Transverse colon (tissue), 4 donors: Measurements from ENCODE around the gene FAM204A. TPM values are rescaled to one million over a fixed set of nuclear protein-coding genes. Genes with fewer than 3 reads are reported as not detected.

Experiments
- DNase-seq: peaks from one replicate; pipeline ENCODE4 v3.0.0-alpha.2; 2019
- H3K27ac ChIP-seq, 4 donors: fragments of 200-600 bp; sonication (generic); 2 replicates each; pipeline ENCODE4 v1.5.1; 2016 to 2018; ENCODE audit warnings: inconsistent platforms in 4 of 4
- H3K27me3 ChIP-seq: fragments of 200-600 bp; sonication (generic); 2 replicates; pipeline ENCODE4 v1.5.1; 2017; ENCODE audit warnings: inconsistent platforms
- H3K36me3 ChIP-seq, 4 donors: fragments of 200-600 bp; sonication (generic); 2 replicates each; pipeline ENCODE4 v1.5.1; 2017 to 2019; ENCODE audit warnings: inconsistent platforms in 4 of 4
- H3K4me1 ChIP-seq, 4 donors: fragments of 200-600 bp; sonication (generic); 2 replicates each; pipeline ENCODE4 v1.5.1; 2017 to 2020; ENCODE audit warnings: inconsistent platforms in 4 of 4
- H3K4me3 ChIP-seq, 4 donors: fragments of 200-600 bp; sonication (generic); 1 replicate in 1 of 4; 2 replicates in 3 of 4; pipeline versions ENCODE4 v1.5.1 to v1.6.1; 2017 to 2019; ENCODE audit warnings: inconsistent platforms in 4 of 4
- H3K9me3 ChIP-seq, 2 donors: fragments of 200-600 bp; sonication (generic); 2 replicates each; pipeline ENCODE4 v1.5.1; 2017 to 2019; ENCODE audit warnings: inconsistent platforms in 2 of 2
- EP300 ChIP-seq: sonication (generic); formaldehyde crosslinking; IDR thresholded peaks from one replicate; pipeline ENCODE4 v1.6.1; 2017; ENCODE audit warnings: antibody characterized with exemption, low read depth
- POLR2A ChIP-seq: fragments of 450-650 bp; IDR thresholded peaks from one replicate; pipeline ENCODE4 v1.6.1; 2016; ENCODE audit warnings: antibody characterized with exemption, mild to moderate bottlenecking, moderate library complexity
- POLR2AphosphoS5 ChIP-seq, 3 donors: sonication (generic); formaldehyde crosslinking; IDR thresholded peaks; one replicate each; pipeline ENCODE4 v1.6.1; 2016; ENCODE audit warnings: antibody characterized with exemption in 3 of 3
- WGBS, 2 donors: methylation state at CpG; one replicate each; pipeline ENCODE4 v1.1.5; 2018; ENCODE audit warnings: low coverage in 1 of 2; 5-methylcytosine and 5-hydroxymethylcytosine counted together
- in situ Hi-C, 4 donors: fragments of 200-750 bp; cut with MboI; loops; one replicate each; pipeline versions ENCODE4 v1.15.0 to v1.15.1; 2017; ENCODE audit warnings: low sequenced_read_pairs in 3 of 4, low pct_ligation_motif_present in 1 of 4, low pct_unique_long_range_greater_than_20kb in 1 of 4
- intact Hi-C: fragments of 100-400 bp; cut with DNase I; formaldehyde crosslinking; loops from one replicate; pipeline ENCODE4 v1.15.1; 2023; ENCODE audit warnings: low total_unique reads
- total RNA-seq, 4 donors: library from RNA; depleted of rRNA; stranded (reverse); fragments of >200 nt; gene quantifications; one replicate each; pipeline ENCODE4 v1.1.0, GENCODE V29; 2016
- TF ChIP-seq, protein P1 (sequence below), 5 experiments: fragments of 200-600 bp in 3 of 5; fragments of 450-650 bp in 2 of 5; sonication (generic) in 3 of 5; IDR thresholded peaks; 1 replicate in 2 of 5; 2 replicates in 3 of 5; pipeline ENCODE4 v1.5.1; 2016 to 2017; ENCODE audit warnings: antibody characterized with exemption in 5 of 5, inconsistent platforms in 3 of 5, mild to moderate bottlenecking in 2 of 5, moderate library complexity in 1 of 5

FAM204A gene
- total RNA-seq, 4 donors from 2014 or later, result 16.8 to 35.2 (median 25.4) TPM

DNA sequence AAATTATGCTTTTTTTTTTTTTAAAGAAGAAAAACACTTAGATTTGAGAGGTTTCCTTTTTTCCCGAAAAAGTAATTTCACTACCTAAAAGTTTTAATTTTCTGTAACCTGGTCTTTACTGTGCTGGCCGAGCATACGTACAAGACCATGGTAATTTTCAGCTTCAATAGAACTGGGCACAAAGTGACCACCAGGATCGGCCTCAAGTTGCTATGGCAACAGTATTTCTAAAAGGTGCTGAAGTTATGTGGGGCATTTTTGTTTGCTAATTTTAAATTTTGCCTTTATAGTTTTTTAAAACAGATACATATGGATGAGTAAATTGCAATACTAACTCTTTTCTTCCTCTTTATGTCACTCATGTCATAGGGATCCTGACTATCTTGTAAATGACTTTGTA, 69.4 kb downstream of the FAM204A start:
- in situ Hi-C loops, result no loop called here
- 70 to 80% methylated on average over 4 of the region's 4 CpGs for WGBS, 2 donors
- DNase-seq, result no peak
- peaks cover 0 to 1% of the 10 kb centered on the region in 2 donors for H3K9me3 ChIP-seq
- H3K27me3 ChIP-seq, result peaks cover 19% of the 10 kb centered on the region
- intact Hi-C loops, result no loop called here
- peak overlapping the region; percentile 30 to 65 (median 55) for H3K27ac ChIP-seq
- peak overlapping the region in 1 of 4 donors; percentile 26 for H3K4me3 ChIP-seq
- TF ChIP-seq EP300 (no peak), POLR2AphosphoS5 (IDR thresholded peaks at IDR 0.05) (no peak), POLR2A (no peak)
- TF ChIP-seq, protein P1, sequence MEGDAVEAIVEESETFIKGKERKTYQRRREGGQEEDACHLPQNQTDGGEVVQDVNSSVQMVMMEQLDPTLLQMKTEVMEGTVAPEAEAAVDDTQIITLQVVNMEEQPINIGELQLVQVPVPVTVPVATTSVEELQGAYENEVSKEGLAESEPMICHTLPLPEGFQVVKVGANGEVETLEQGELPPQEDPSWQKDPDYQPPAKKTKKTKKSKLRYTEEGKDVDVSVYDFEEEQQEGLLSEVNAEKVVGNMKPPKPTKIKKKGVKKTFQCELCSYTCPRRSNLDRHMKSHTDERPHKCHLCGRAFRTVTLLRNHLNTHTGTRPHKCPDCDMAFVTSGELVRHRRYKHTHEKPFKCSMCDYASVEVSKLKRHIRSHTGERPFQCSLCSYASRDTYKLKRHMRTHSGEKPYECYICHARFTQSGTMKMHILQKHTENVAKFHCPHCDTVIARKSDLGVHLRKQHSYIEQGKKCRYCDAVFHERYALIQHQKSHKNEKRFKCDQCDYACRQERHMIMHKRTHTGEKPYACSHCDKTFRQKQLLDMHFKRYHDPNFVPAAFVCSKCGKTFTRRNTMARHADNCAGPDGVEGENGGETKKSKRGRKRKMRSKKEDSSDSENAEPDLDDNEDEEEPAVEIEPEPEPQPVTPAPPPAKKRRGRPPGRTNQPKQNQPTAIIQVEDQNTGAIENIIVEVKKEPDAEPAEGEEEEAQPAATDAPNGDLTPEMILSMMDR (IDR thresholded peaks at IDR 0.05), result no peak
- peaks cover 0 to 8% (median 2%) of the 10 kb centered on the region in 4 donors for H3K4me1 ChIP-seq
- no peaks in the 10 kb centered on the region for H3K36me3 ChIP-seq

DNA sequence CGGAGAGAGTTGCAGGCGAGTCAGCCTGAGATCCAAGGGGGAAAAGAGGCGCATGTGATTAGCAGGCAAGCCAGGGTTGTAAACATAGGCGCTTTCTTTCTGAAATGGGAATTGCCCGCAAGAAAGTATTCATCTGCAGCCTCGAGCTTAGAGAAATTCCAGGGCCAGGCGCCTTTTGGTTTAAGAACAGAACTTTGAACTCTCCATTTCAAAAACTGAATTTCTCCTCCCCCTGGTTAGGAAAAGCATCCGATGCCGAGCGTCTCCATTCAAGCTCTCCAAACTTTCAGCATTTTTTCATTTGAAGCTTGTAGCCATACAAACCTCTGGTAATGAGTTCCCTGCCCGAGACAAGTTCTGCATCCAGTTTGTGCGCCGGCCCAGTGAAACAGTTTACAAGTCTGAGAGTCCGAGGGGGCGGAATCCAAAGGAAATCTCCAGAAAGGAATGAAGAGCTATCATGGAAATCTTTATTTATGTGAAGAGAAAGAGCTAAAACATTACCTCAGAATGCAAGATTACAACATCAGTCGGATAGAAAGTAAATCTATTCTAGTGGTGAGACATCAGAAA, 69.9 kb downstream of the FAM204A start:
- TF ChIP-seq, protein P1 (IDR thresholded peaks at IDR 0.05), result no peak
- peak in 2 of 3 donors; percentile 25 to 51 for TF ChIP-seq POLR2AphosphoS5 (IDR thresholded peaks at IDR 0.05)
- no peak for TF ChIP-seq EP300
- in situ Hi-C loops, result no loop called here
- WGBS, 2 donors, result 11 to 21% methylated on average over 10 to 16 of the region's 16 CpGs
- DNase-seq, result peak; percentile 12
- peaks cover 19% of the 10 kb centered on the region for H3K27me3 ChIP-seq
- intact Hi-C loops, result no loop called here
- peak overlapping the region in 2 of 4 donors; percentile 6 to 26 for H3K4me3 ChIP-seq
- peaks cover 0 to 8% (median 2%) of the 10 kb centered on the region in 4 donors for H3K4me1 ChIP-seq
- no peaks in the 10 kb centered on the region for H3K9me3 ChIP-seq
- H3K36me3 ChIP-seq, result no peaks in the 10 kb centered on the region
- peak overlapping the region; percentile 56 to 65 (median 60) for H3K27ac ChIP-seq

DNA sequence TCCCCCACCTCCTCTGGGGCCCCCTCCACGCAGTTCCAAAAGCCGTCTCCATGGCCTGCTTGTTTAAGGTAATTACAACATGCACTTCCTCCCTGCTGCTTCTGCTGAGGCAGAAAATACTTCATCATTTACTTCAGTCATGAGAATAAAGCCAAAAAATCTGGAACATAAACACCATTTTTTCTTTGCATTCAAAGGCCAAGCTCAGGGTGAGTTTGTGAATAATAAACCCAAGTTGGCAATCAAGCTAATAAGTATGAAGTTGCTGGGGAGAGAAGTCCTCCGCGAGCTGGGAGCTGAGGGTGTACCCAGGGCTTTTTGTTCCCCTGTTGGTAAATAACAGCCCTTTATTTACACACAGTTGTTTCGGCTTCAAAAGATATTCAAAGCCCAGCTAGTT, 70.5 kb downstream of the FAM204A start:
- H3K27ac ChIP-seq, result peak overlapping the region; percentile 56 to 65 (median 60)
- peak overlapping the region in 2 of 4 donors; percentile 6 to 26 for H3K4me3 ChIP-seq
- WGBS, 2 donors, result 3 to 25% methylated on average over 3 to 5 of the region's 5 CpGs
- DNase-seq, result no peak
- TF ChIP-seq, protein P1 (IDR thresholded peaks at IDR 0.05), result no peak
- TF ChIP-seq EP300 (no peak), POLR2A (no peak), POLR2AphosphoS5 (IDR thresholded peaks at IDR 0.05) (no peak)
- H3K27me3 ChIP-seq, result peaks cover 19% of the 10 kb centered on the region
- intact Hi-C loops, result no loop called here
- in situ Hi-C loops, result no loop called here
- H3K36me3 ChIP-seq, result no peaks in the 10 kb centered on the region
- no peaks in the 10 kb centered on the region for H3K9me3 ChIP-seq
- peaks cover 0 to 8% (median 2%) of the 10 kb centered on the region in 4 donors for H3K4me1 ChIP-seq

DNA sequence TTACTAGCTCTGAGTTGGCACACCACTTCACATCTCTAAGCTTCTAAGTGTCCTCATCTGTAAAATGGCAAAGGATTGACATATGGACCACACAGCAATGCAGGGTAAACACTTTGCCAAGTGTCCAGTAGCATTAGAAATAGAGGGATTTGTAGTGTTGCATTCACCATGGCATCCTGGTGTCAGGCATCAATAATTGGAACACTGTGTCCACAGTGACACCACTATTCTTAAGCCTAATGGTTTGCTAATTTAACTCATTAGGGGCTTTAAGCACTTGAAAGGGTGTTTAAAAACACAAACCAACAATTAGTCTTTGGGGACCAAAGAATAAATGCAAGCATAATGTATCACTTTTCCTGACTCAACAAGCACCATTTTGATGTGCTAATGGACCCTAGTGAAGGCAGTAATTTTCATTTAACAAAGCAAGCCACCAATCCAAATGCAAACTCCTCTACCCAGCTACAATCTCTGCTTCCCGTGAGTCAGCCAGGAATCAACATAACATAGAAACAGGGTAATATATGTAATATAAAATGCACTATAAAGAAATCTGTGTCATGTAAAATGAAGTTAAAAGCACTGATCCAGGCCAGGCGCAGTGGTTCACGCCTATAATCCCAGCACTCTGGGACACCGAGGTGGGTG, 75.9 kb downstream of the FAM204A start:
- intact Hi-C loops, result no loop called here
- in situ Hi-C loops, result no loop called here
- H3K9me3 ChIP-seq, result no peaks in the 10 kb centered on the region

More for the DNA sequence above, 75.9 kb downstream of the FAM204A start:
- DNase-seq, result no peak
- H3K36me3 ChIP-seq, result no peaks in the 10 kb centered on the region
- TF ChIP-seq, protein P1 (IDR thresholded peaks at IDR 0.05), result no peak
- no peak for TF ChIP-seq POLR2A
- TF ChIP-seq POLR2AphosphoS5 (IDR thresholded peaks at IDR 0.05), result no peak
- H3K4me1 ChIP-seq, result no peaks in the 10 kb centered on the region
- no peak overlapping the region for H3K27ac ChIP-seq
- 72 to 75% methylated on average over 4 of the region's 4 CpGs for WGBS, 2 donors
- H3K27me3 ChIP-seq, result peaks cover 9% of the 10 kb centered on the region
- no peak overlapping the region for H3K4me3 ChIP-seq
